HepG2 (cell line): Measurements from ENCODE around the gene RDH8. TPM values are rescaled to one million over a fixed set of nuclear protein-coding genes. Genes with fewer than 3 reads are reported as not detected.

Experiments used
- ARNT2 ChIP-seq: sonication (generic); formaldehyde crosslinking; IDR thresholded peaks from 2 replicates; pipeline ENCODE4 v1.8.0; 2022; ENCODE audit warnings: mild to moderate bottlenecking, low read depth, missing genetic modification reagents, moderate library complexity
- ATF5 ChIP-seq: sonication (generic); formaldehyde crosslinking; IDR thresholded peaks from 2 replicates; pipeline ENCODE4 v1.4.0; 2020; ENCODE audit warnings: mild to moderate bottlenecking, low read depth, missing genetic modification reagents
- BRD4 ChIP-seq: sonication (generic); formaldehyde crosslinking; IDR thresholded peaks from 2 replicates; pipeline ENCODE4 v1.4.0; 2020; ENCODE audit warnings: missing genetic modification reagents
- JUND ChIP-seq: sonication (generic); formaldehyde crosslinking; IDR thresholded peaks from 2 replicates; pipeline ENCODE4 v1.8.0; 2022; ENCODE audit warnings: mild to moderate bottlenecking, missing genetic modification reagents
- KLF13 ChIP-seq: sonication (generic); formaldehyde crosslinking; IDR thresholded peaks from 2 replicates; pipeline ENCODE4 v1.4.0; 2020; ENCODE audit warnings: mild to moderate bottlenecking, missing genetic modification reagents
- PHB2 ChIP-seq: fragments of 450-650 bp; IDR thresholded peaks from 2 replicates; pipeline ENCODE4 v1.6.1; 2018; ENCODE audit not compliant: partially characterized antibody
- SIX4 ChIP-seq: sonication (generic); formaldehyde crosslinking; IDR thresholded peaks from 2 replicates; pipeline ENCODE4 v1.4.0; 2020; ENCODE audit warnings: missing genetic modification reagents
- SKI ChIP-seq: fragments of 450-650 bp; IDR thresholded peaks from one replicate; pipeline ENCODE4 v1.6.1; 2018; ENCODE audit warnings: mild to moderate bottlenecking; ENCODE audit not compliant: partially characterized antibody
- SMAD3 ChIP-seq: sonication (generic); formaldehyde crosslinking; IDR thresholded peaks from 2 replicates; pipeline ENCODE4 v1.4.0; 2020; ENCODE audit warnings: missing genetic modification reagents
- SNAPC5 ChIP-seq: sonication (generic); formaldehyde crosslinking; IDR thresholded peaks from 2 replicates; pipeline ENCODE4 v1.8.1; 2023; ENCODE audit warnings: mild to moderate bottlenecking, missing genetic modification reagents, borderline replicate concordance
- YEATS4 ChIP-seq: sonication (generic); formaldehyde crosslinking; IDR thresholded peaks from 2 replicates; pipeline ENCODE4 v1.4.0; 2020; ENCODE audit warnings: missing genetic modification reagents, borderline replicate concordance
- ZBTB26 ChIP-seq: IDR thresholded peaks from 2 replicates; pipeline ENCODE4 v1.6.1; 2016; ENCODE audit warnings: missing compliant biosample characterization, missing genetic modification reagents, borderline replicate concordance
- ZNF17 ChIP-seq: sonication (generic); formaldehyde crosslinking; IDR thresholded peaks from 2 replicates; pipeline ENCODE4 v1.5.0; 2020; ENCODE audit warnings: mild to moderate bottlenecking, missing genetic modification reagents
- ZNF275 ChIP-seq: sonication (generic); formaldehyde crosslinking; IDR thresholded peaks from 2 replicates; pipeline ENCODE4 v1.8.0; 2022; ENCODE audit warnings: missing genetic modification reagents, mild to moderate bottlenecking, inconsistent platforms, borderline replicate concordance
- ZNF33A ChIP-seq: sonication (generic); formaldehyde crosslinking; IDR thresholded peaks from 2 replicates; pipeline ENCODE4 v1.5.1; 2020; ENCODE audit warnings: missing genetic modification reagents, mild to moderate bottlenecking, moderate library complexity, borderline replicate concordance
- ZNF709 ChIP-seq: sonication (generic); formaldehyde crosslinking; IDR thresholded peaks from 2 replicates; pipeline ENCODE4 v1.5.0; 2020; ENCODE audit warnings: mild to moderate bottlenecking, missing genetic modification reagents
- ZNF766 ChIP-seq: sonication (generic); formaldehyde crosslinking; IDR thresholded peaks from 2 replicates; pipeline ENCODE4 v1.5.0; 2020; ENCODE audit warnings: missing genetic modification reagents, borderline replicate concordance
- ZNF770 ChIP-seq: sonication (generic); formaldehyde crosslinking; IDR thresholded peaks from 2 replicates; pipeline ENCODE4 v1.5.0; 2020; ENCODE audit warnings: mild to moderate bottlenecking, missing genetic modification reagents
- ZSCAN21 ChIP-seq: sonication (generic); formaldehyde crosslinking; IDR thresholded peaks from 2 replicates; pipeline ENCODE4 v1.8.0; 2022; ENCODE audit warnings: mild to moderate bottlenecking, missing genetic modification reagents, moderate library complexity, borderline replicate concordance
- ZSCAN25 ChIP-seq: sonication (generic); formaldehyde crosslinking; IDR thresholded peaks from 2 replicates; pipeline ENCODE4 v1.8.0; 2022; ENCODE audit warnings: mild to moderate bottlenecking, missing genetic modification reagents
- polyA plus RNA-seq, 8 experiments: library from polyadenylated mRNA; depleted of rRNA in 3 of 8; stranded (reverse) in 7 of 8; unstranded in 1 of 8; fragments of >200 nt; fragmentation: Illumina TruSeq in 4 of 8; extraction: Trizol in 4 of 8; gene quantifications; 2 replicates each; pipeline versions ENCODE4 v1.2.1 to v1.2.3, GENCODE V29; 2011 to 2016; ENCODE audit warnings: low read depth in 4 of 8, missing spikeins in 1 of 8, mixed read lengths in 1 of 8; ENCODE audit not compliant: insufficient read depth in 1 of 8
- total RNA-seq, 5 experiments: library from RNA; depleted of rRNA; stranded (reverse); fragments of >200 nt; fragmentation: Illumina TruSeq; extraction: Trizol; gene quantifications; 2 replicates each; pipeline ENCODE4 v1.2.3, GENCODE V29; 2016; ENCODE audit warnings: low read depth in 1 of 5

RDH8 gene
- total and polyA plus RNA-seq, 2 of the 13 experiments (the other 11 are each of a cell fraction or from before 2014, with no cell fraction given): not detected

GRCh38 chr19:10027158-10027997 lies 14.1 kb downstream of the RDH8 start (continued):
- TF ChIP-seq YEATS4 (CRISPR knock-in tag) (peak; percentile 71; the same call in 1 of the 2 replicates), ZNF17 (CRISPR knock-in tag) (no peak), PHB2 (no peak), ZSCAN21 (CRISPR knock-in tag) (peak; percentile 76; the same call in 1 of the 2 replicates), ZBTB26 (CRISPR knock-in tag) (peak; percentile 68), BRD4 (CRISPR knock-in tag) (no peak), ZNF33A (no peak), KLF13 (no peak), JUND (CRISPR knock-in tag) (no peak), SMAD3 (CRISPR knock-in tag) (peak; percentile 95), ZNF766 (CRISPR knock-in tag) (no peak; the same call in 1 of the 2 replicates), ARNT2 (peak; percentile 64; the same call in 1 of the 2 replicates), ZNF275 (CRISPR knock-in tag) (no peak), ZNF770 (peak; percentile 46; the same call in 1 of the 2 replicates), SIX4 (CRISPR knock-in tag) (peak; percentile 57), ATF5 (no peak), SNAPC5 (CRISPR knock-in tag) (no peak), SKI (peak; percentile 86), ZNF709 (CRISPR knock-in tag) (no peak), ZSCAN25 (CRISPR knock-in tag) (peak; percentile 80)
